ENCODE data around the gene WDR59.
"Not testable (repeated sequence)": the region's sequence is repeated elsewhere in the genome, so short reads cannot be mapped to it uniquely, and the experiment has no call there.

The WDR59 gene

DNA sequence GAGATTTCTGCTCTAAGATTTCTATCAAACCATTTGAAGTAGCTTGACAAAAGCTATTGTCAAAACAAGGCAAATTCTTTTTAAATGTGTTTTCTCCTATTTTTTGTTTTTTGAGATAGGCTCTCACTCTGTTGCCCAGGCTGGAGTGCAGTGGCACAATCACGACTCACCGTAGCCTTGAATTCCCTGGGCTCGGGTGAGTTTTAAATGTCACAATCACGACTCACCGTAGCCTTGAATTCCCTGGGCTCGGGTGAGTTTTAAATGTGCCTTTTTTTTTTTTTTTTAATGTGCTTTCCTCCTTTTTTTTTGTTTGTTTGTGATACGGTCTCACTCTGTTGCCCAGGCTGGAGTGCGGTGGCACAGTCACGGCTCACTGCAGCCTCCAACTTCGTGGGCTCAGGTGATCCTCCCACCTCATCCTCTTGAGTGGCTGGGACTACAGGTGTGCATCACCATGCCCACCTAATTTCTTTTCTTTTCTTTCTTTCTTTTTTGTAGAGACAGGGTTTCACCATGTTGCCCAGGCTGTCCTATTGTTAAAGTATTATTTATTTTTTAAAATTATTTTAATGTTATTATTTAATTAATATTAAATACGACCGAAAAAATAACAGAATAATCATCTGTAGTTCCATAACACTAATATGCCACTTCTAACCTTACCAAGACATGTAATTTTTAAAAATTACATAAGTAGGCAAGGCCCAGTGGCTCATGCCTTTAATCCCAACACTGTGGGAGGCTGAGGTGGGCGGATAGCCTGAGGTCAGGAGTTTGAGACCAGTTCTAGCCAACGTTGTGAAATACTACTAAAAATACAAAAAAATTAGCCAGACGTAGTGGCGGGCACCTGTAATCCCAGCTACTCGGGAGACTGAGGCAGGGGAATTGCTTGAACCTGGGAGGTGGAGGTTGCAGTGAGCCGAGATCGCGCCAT is 140.6 kb downstream of the WDR59 start:
- no peak for DNase-seq (ENCODE audit: low read depth in 1 of 2, low spot score in 1 of 2)
- in situ Hi-C loops (cut with HindIII; ENCODE audit: low pct_unique_long_range_greater_than_20kb, low sequenced_read_pairs): no loop called here
- TF ChIP-seq JUND (IDR thresholded peaks at IDR 0.05; ENCODE audit: low read depth): no peak

DNA sequence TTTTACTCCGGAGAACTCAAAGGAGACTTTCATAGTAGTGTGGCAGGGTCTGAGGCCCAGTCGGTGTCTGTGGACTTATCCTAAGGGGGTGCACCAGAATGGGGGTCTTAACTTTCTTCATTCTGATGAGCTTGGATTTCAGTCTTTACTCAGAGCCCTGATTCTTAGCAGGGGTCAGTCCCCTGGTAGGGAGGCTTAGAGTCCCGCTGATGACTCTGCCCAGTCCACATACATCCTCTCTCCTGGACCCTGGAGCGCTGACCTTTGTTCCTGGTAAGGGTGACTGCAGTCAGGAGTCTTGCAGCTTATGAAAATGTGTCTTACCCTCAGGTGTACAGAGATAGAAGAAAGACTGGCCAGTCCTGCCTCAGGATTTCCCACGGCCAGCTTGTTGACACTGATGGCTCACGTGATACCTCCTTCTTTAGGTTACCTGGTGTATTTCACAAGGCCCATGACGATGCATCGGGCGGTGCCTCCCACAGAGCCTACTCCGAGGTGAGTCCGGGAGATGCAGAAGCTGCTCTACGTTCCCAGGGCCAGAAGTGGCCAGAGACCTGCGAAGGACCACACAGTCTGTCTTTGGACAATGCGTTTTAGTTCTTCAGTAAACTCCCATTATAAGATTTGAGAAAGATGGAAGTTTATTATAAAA is 141.4 kb downstream of the WDR59 start:
- peak in 1 of 2 experiments; percentile 87 for DNase-seq (ENCODE audit: low read depth in 1 of 2, low spot score in 1 of 2)
- in situ Hi-C loops (cut with HindIII; ENCODE audit: low pct_unique_long_range_greater_than_20kb, low sequenced_read_pairs): not testable (repeated sequence)

- no peak for DNase-seq (ENCODE audit: low read depth in 1 of 2, low spot score in 1 of 2)
- in situ Hi-C loops (cut with HindIII; ENCODE audit: low pct_unique_long_range_greater_than_20kb, low sequenced_read_pairs): no loop called here
- TF ChIP-seq JUND (IDR thresholded peaks at IDR 0.05; ENCODE audit: low read depth): no peak
Observed at GRCh38 chr16:74842413-74842812, 142.5 kb downstream of the WDR59 start.

DNA sequence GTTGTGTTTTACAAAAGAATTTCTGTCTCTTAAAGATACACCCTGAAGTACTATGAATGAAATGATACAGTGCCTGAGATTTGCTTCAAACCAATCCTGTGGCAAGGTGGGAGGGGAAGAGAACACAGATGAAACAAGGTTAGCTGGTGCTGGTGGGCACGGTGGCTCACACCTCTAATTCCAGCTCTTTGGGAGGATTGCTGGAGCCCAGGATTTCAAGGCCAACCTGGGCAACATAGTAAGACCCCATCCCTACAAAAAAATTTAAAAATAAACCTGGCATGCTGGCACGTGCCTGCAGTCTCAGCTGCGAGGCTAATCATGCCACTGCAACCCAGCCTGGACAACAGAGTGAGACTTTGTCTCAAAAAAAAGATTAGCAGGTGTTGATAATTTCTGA is 143.0 kb downstream of the WDR59 start:
- DNase-seq (ENCODE audit: low read depth in 1 of 2, low spot score in 1 of 2): no peak
- no peak for TF ChIP-seq JUND (IDR thresholded peaks at IDR 0.05; ENCODE audit: low read depth)
- in situ Hi-C loops (cut with HindIII; ENCODE audit: low pct_unique_long_range_greater_than_20kb, low sequenced_read_pairs): no loop called here

DNA sequence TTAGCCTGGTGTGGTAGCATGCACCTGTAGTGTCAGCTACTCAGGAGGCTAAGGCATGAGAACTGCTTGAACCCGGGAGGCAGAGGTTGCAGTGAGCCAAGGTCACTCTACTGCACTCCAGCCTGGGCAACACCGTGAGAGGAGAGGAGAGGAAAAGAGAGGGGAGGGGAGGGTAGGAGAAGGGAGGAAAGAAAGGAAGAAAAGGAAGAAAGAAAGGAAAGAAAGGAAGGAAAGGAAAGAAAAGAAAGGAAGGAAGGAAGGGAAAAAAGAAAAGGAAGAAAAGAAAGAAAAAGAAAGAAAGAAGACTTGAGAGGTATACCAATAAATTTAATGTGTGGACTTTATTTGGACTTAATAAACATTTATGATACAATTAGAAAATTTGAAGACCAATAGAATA is 143.5 kb downstream of the WDR59 start:
- in situ Hi-C loops (cut with HindIII; ENCODE audit: low pct_unique_long_range_greater_than_20kb, low sequenced_read_pairs): no loop called here
- no peak for DNase-seq (ENCODE audit: low read depth in 1 of 2, low spot score in 1 of 2)
- TF ChIP-seq JUND (IDR thresholded peaks at IDR 0.05; ENCODE audit: low read depth): no peak

GRCh38 chr16:74837056-74837455 is 147.9 kb downstream of the WDR59 start:
- in situ Hi-C loops (cut with HindIII; ENCODE audit: low pct_unique_long_range_greater_than_20kb, low sequenced_read_pairs): no loop called here
- no peak for TF ChIP-seq JUND (IDR thresholded peaks at IDR 0.05; ENCODE audit: low read depth)
- no peak for DNase-seq (ENCODE audit: low read depth in 1 of 2, low spot score in 1 of 2)

DNA sequence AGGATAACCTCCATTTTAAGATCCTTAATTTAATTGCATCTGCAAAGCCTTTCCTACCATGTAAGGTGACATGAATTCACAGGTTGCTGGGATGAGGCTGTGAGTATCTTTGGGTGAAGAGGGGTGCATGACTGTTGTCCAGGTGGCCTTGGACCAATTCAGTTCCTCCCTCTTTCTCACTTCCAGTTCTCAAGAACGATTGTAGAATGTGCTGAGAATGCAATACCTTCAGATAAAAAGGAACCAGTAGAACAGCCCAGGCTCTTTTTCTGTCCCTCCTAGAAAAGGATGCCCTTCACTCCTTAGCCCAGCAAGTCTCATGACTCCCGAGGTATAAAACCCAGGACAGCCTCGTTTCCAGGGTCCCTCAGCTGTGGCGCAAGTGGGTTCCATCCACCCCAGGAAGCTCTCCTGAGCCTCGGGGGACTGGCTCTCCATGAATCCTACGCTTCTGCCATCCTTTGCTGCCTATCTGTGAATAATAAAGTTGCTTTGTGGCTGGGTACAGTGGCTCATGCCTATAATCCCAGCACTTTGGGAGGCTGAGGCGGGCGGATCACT is 148.7 kb downstream of the WDR59 start:
- in situ Hi-C loops (cut with HindIII; ENCODE audit: low pct_unique_long_range_greater_than_20kb, low sequenced_read_pairs): no loop called here
- no peak for TF ChIP-seq JUND (IDR thresholded peaks at IDR 0.05; ENCODE audit: low read depth)
- DNase-seq (ENCODE audit: low read depth in 1 of 2, low spot score in 1 of 2): no peak

DNA sequence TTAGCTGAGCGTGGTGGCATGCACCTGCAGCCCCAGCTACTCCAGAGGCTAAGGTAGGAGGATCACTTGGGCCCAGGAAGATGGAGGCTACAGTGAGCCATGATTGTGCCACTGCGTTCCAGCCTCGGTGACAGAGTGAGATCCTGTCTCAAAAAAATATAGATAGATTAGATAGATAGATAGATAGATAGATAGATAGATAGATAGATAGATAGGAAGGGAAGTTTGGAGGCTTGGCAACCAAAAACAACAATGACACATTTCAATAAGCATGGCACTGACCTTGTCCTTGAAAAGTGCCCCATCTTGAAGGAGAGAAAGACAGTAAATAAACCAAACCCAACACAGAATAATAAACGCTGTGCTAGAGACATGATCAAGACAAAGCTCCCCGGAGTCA is 152.7 kb downstream of the WDR59 start:
- no peak for DNase-seq (ENCODE audit: low read depth in 1 of 2, low spot score in 1 of 2)
- in situ Hi-C loops (cut with HindIII; ENCODE audit: low pct_unique_long_range_greater_than_20kb, low sequenced_read_pairs): no loop called here
- no peak for TF ChIP-seq JUND (IDR thresholded peaks at IDR 0.05; ENCODE audit: low read depth)

DNA sequence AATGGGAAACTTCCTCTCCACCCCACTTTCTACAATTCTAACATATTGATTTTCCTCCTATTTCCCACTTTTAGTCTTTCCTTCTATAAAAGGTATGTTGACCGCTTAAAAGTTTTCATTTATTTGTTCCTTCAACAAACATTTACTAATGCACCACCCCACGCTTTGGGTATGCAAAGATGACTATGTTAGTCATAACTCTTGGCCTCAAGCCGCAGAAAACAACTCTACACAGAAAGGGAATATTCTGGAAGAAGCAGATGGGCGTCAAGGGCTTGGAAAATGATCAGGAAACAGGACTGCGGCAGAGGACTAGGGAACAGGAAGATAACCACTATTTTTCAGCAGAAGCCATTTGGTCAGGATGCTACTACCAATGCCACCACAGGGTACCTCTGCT is 153.5 kb downstream of the WDR59 start:
- no peak for DNase-seq (ENCODE audit: low read depth in 1 of 2, low spot score in 1 of 2)
- TF ChIP-seq JUND (IDR thresholded peaks at IDR 0.05; ENCODE audit: low read depth): no peak
- in situ Hi-C loops (cut with HindIII; ENCODE audit: low pct_unique_long_range_greater_than_20kb, low sequenced_read_pairs): no loop called here

DNA sequence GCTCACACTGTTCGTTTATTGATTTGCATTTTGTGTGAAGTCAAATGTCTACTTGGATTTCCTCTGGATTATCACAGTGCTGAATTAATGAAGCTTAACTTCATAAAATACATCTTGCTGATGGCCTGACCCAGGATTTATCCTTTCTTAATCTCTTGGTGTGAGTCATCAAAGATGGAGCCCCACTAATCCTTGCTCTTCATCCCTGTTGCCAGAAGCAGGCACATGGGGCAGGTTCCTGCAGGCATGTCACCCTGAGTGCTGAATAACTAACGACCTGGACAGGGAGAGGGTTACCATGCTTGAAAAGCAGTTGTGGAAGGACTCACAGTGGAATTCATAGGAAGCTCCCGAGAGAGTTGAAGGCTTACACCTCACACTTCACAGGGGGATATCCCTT is 154.3 kb downstream of the WDR59 start:
- TF ChIP-seq JUND (IDR thresholded peaks at IDR 0.05; ENCODE audit: low read depth): no peak
- DNase-seq (ENCODE audit: low read depth in 1 of 2, low spot score in 1 of 2): no peak
- in situ Hi-C loops (cut with HindIII; ENCODE audit: low pct_unique_long_range_greater_than_20kb, low sequenced_read_pairs): no loop called here

- DNase-seq (ENCODE audit: low read depth in 1 of 2, low spot score in 1 of 2): no peak
- no peak for TF ChIP-seq JUND (IDR thresholded peaks at IDR 0.05; ENCODE audit: low read depth)
- in situ Hi-C loops (cut with HindIII; ENCODE audit: low pct_unique_long_range_greater_than_20kb, low sequenced_read_pairs): no loop called here
Observed at GRCh38 chr16:74829637-74830036, 155.3 kb downstream of the WDR59 start.

- no peak for TF ChIP-seq JUND (IDR thresholded peaks at IDR 0.05; ENCODE audit: low read depth)
- in situ Hi-C loops (cut with HindIII; ENCODE audit: low pct_unique_long_range_greater_than_20kb, low sequenced_read_pairs): no loop called here
- no peak for DNase-seq (ENCODE audit: low read depth in 1 of 2, low spot score in 1 of 2)
Observed at GRCh38 chr16:74825941-74826340, 159.0 kb downstream of the WDR59 start.

- no peak for DNase-seq (ENCODE audit: low read depth in 1 of 2, low spot score in 1 of 2)
- TF ChIP-seq JUND (IDR thresholded peaks at IDR 0.05; ENCODE audit: low read depth): no peak
- in situ Hi-C loops (cut with HindIII; ENCODE audit: low pct_unique_long_range_greater_than_20kb, low sequenced_read_pairs): no loop called here
Observed at GRCh38 chr16:74825016-74825415, 159.9 kb downstream of the WDR59 start.
